Body of pancreas (tissue), 4 donors: ENCODE data around the gene SLC22A23. TPM values are rescaled to one million over a fixed set of nuclear protein-coding genes. Genes with fewer than 3 reads are reported as not detected.

ENCODE experiments used
- ATAC-seq: fragments of 150-250 bp; one replicate; pipeline ENCODE4 v1.9.1; 2016
- DNase-seq, 4 donors: peaks; one replicate each; pipeline ENCODE4 v3.0.0-alpha.2; 2019
- H3K27ac ChIP-seq, 4 donors: fragments of 200-600 bp; sonication (generic); 1 replicate in 3 of 4; 2 replicates in 1 of 4; pipeline versions ENCODE4 v1.5.1 to v1.6.1; 2016 to 2019; ENCODE audit warnings: mild to moderate bottlenecking in 1 of 4, mixed read lengths in 1 of 4, moderate library complexity in 1 of 4
- H3K27me3 ChIP-seq, 2 donors: fragments of 200-600 bp; sonication (generic); one replicate each; pipeline ENCODE4 v1.6.0; 2016; ENCODE audit warnings: mild to moderate bottlenecking in 1 of 2
- H3K36me3 ChIP-seq, 2 donors: fragments of 200-600 bp; sonication (generic); replicated peaks in 1 of 2; 2 replicates each; pipeline ENCODE4 v1.5.1; 2016; ENCODE audit warnings: low read depth in 2 of 2; ENCODE audit not compliant: insufficient read depth in 1 of 2
- H3K4me1 ChIP-seq: fragments of 200-600 bp; sonication (generic); one replicate; pipeline ENCODE4 v1.6.0; 2016
- H3K4me3 ChIP-seq, 2 donors: fragments of 200-600 bp; sonication (generic); 1 replicate in 1 of 2; 2 replicates in 1 of 2; pipeline ENCODE4 v1.5.1; 2016 to 2019
- H3K9me3 ChIP-seq, 3 donors: fragments of 200-600 bp; sonication (generic); 1 replicate in 2 of 3; 2 replicates in 1 of 3; pipeline ENCODE4 v1.5.1; 2016
- CTCF ChIP-seq, 7 experiments: fragments of 450-650 bp in 4 of 7; fragments of 200-600 bp in 3 of 7; sonication (generic) in 3 of 7; IDR thresholded peaks; one replicate each; pipeline ENCODE4 v1.5.1; 2016 to 2019; ENCODE audit warnings: antibody characterized with exemption in 7 of 7
- POLR2A ChIP-seq, 3 donors: fragments of 450-650 bp; IDR thresholded peaks; one replicate each; pipeline ENCODE4 v1.6.1; 2016; ENCODE audit warnings: antibody characterized with exemption in 3 of 3, mild to moderate bottlenecking in 2 of 3
- WGBS, 2 donors: methylation state at CpG; one replicate each; pipeline ENCODE4 v1.1.5; 2017; 5-methylcytosine and 5-hydroxymethylcytosine counted together
- intact Hi-C: fragments of 100-400 bp; cut with DNase I; formaldehyde crosslinking; loops from one replicate; pipeline ENCODE4 v1.15.1; 2023
- total RNA-seq, 2 donors: library from RNA; depleted of rRNA; stranded (reverse); fragments of >200 nt; gene quantifications; one replicate each; pipeline ENCODE4 v1.1.0, GENCODE V29; 2016

The SLC22A23 gene
- total RNA-seq, 2 donors from 2014 or later = 20.4 to 32.2 TPM

GRCh38 chr6:3290931-3291211, 166.0 kb downstream of the SLC22A23 start:
- H3K27ac ChIP-seq = no peak overlapping the region
- TF ChIP-seq POLR2A (IDR thresholded peaks at IDR 0.05) = no peak
- no peak for TF ChIP-seq CTCF (IDR thresholded peaks at IDR 0.05)
- intact Hi-C loops = no loop called here
- peaks cover 6% of the 10 kb centered on the region for H3K4me1 ChIP-seq
- DNase-seq (peak in 1 of 4 donors; percentile 8), ATAC-seq (no peak)
- no peaks in the 10 kb centered on the region for H3K36me3 ChIP-seq
- no peaks in the 10 kb centered on the region for H3K9me3 ChIP-seq
- no peak overlapping the region for H3K4me3 ChIP-seq
- no peaks in the 10 kb centered on the region for H3K27me3 ChIP-seq
- 81 to 88% methylated on average over 11 of the region's 11 CpGs for WGBS, 2 donors

GRCh38 chr6:3290149-3290930, 166.5 kb downstream of the SLC22A23 start:
- TF ChIP-seq POLR2A (IDR thresholded peaks at IDR 0.05) (no peak), CTCF (IDR thresholded peaks at IDR 0.05) (no peak)
- peaks cover 1% of the 10 kb centered on the region for H3K4me1 ChIP-seq
- H3K27ac ChIP-seq = no peak overlapping the region
- intact Hi-C loops = no loop called here
- no peak overlapping the region for H3K4me3 ChIP-seq
- H3K27me3 ChIP-seq = no peaks in the 10 kb centered on the region
- no peak for ATAC-seq
- no peaks in the 10 kb centered on the region for H3K9me3 ChIP-seq
- no peaks in the 10 kb centered on the region for H3K36me3 ChIP-seq
- WGBS, 2 donors = 83 to 92% methylated on average over 15 of the region's 15 CpGs
- no peak for DNase-seq

- H3K27ac ChIP-seq = no peak overlapping the region
- no peaks in the 10 kb centered on the region for H3K4me1 ChIP-seq
- TF ChIP-seq POLR2A (IDR thresholded peaks at IDR 0.05) (no peak), CTCF (IDR thresholded peaks at IDR 0.05) (no peak)
- H3K4me3 ChIP-seq = no peak overlapping the region
- intact Hi-C loops = loop anchor here (10.0 kb wide), 2 partner anchors 165 to 225 kb away; partner anchors contain the start of gene SLC22A23
- no peaks in the 10 kb centered on the region for H3K9me3 ChIP-seq
- H3K36me3 ChIP-seq = peaks cover 0 to 2% of the 10 kb centered on the region in 2 donors
- no peaks in the 10 kb centered on the region for H3K27me3 ChIP-seq
- WGBS, 2 donors = 85 to 87% methylated on average over 7 of the region's 7 CpGs
- DNase-seq (peak in 1 of 4 donors; percentile 9), ATAC-seq (no peak)
These were observed 167.2 kb downstream of the SLC22A23 start for GRCh38 chr6:3289664-3290055.

GRCh38 chr6:3288711-3289663, 167.9 kb downstream of the SLC22A23 start:
- Histone ChIP-seq H3K9me3 (no peaks in the 10 kb centered on the region), H3K36me3 (peaks cover 0 to 2% of the 10 kb centered on the region in 2 donors), H3K27me3 (no peaks in the 10 kb centered on the region), H3K27ac (no peak overlapping the region), H3K4me3 (no peak overlapping the region), H3K4me1 (no peaks in the 10 kb centered on the region)
- DNase-seq (peak in 1 of 4 donors; percentile 11), ATAC-seq (no peak)
- 87 to 88% methylated on average over 8 to 21 of the region's 21 CpGs for WGBS, 2 donors
- TF ChIP-seq POLR2A (IDR thresholded peaks at IDR 0.05) (no peak), CTCF (IDR thresholded peaks at IDR 0.05) (no peak)
- intact Hi-C loops = loop anchor here (10.0 kb wide), 2 partner anchors 166 to 226 kb away; partner anchors contain the start of gene SLC22A23
